ENCODE measurements around the gene TMBIM4. TPM values are rescaled to one million over a fixed set of nuclear protein-coding genes. Genes with fewer than 3 reads are reported as not detected.

The TMBIM4 gene
- total and polyA plus RNA-seq, 2 of the 4 experiments (the other 2 are of a cell fraction), result 38.7 to 59.3 TPM

DNA sequence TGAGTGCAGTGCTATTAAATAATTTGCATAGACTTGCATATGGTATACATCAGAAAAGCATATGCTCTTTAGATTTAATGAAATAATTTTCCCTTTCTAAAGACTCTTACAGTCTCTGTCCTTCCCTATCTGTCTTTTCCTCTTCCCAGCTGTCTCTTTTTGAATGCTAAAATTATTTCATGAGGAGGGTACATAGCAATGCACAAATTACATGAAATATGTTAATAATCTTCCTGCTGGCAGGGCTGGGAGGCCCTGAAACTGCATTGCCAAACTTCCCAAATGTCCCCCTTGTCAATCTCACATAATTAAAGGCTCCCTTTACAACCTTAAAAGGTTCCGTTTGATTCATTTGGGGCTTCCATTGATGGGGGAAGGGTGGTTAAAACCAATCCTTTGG, 61.4 kb downstream of the TMBIM4 start:
- intact Hi-C loops (cut with micrococcal nuclease) (loop anchor here (5.0 to 10.0 kb wide), 4 partner anchors 436 to 1304 kb away; no protein-coding TSS in a partner anchor), dilution Hi-C loops (cut with HindIII; ENCODE audit: low sequenced_read_pairs, unreplicated experiment) (no loop called here), in situ Hi-C loops (cut with MboI; ENCODE audit: low sequenced_read_pairs) (loop anchor here (10.0 kb wide), 1 partner anchor 1214 kb away; no protein-coding TSS in a partner anchor)
- Histone ChIP-seq H2BK20ac (ENCODE audit: low read depth, low read length) (no peak overlapping the region), H3K23ac (ENCODE audit: low read depth, low read length) (no peak overlapping the region), H3K56ac (ENCODE audit: extremely low read depth, insufficient read depth, low read length) (no peak overlapping the region), H3K4me1 (ENCODE audit: control insufficient read depth, insufficient read depth, low read length) (peaks cover 1% of the 10 kb centered on the region; the same call in 1 of the 2 replicates), H3K36me3 (ENCODE audit: control insufficient read depth, insufficient read depth, low read length) (no peaks in the 10 kb centered on the region), H4K5ac (ENCODE audit: low read depth, low read length) (no peak overlapping the region), H3K27me3 (ENCODE audit: control insufficient read depth, insufficient read depth, low read length) (no peaks in the 10 kb centered on the region), H3K9ac (ENCODE audit: low read depth, low read length) (no peak overlapping the region), H2AK5ac (ENCODE audit: low read depth, low read length) (no peak overlapping the region), H3K79me1 (ENCODE audit: low read depth in 1 of 2, low read length in 2 of 2) (no peaks in the 10 kb centered on the region), H3K4me3 (ENCODE audit: insufficient read depth, low read depth, low read length) (no peak overlapping the region), H3K27ac (ENCODE audit: insufficient read depth, low read length) (no peak overlapping the region), H3K9me3 (ENCODE audit: control insufficient read depth, insufficient read depth, low read length) (no peaks in the 10 kb centered on the region), H3K4ac (ENCODE audit: low read depth, low read length) (no peak overlapping the region), H2BK5ac (ENCODE audit: low read depth, low read length, poor library complexity, severe bottlenecking) (no peak overlapping the region), H2BK120ac (ENCODE audit: low read depth, low read length) (no peak overlapping the region), H3K4me2 (ENCODE audit: low read depth, low read length) (no peak overlapping the region), H4K91ac (ENCODE audit: insufficient read depth, low read depth, low read length) (no peak overlapping the region), H3K9me1 (ENCODE audit: insufficient read depth, low read length) (no peaks in the 10 kb centered on the region), H2BK15ac (ENCODE audit: low read depth, low read length) (no peak overlapping the region), H4K20me1 (ENCODE audit: insufficient read depth, low read length) (no peaks in the 10 kb centered on the region), H2AFZ (replicated peaks; ENCODE audit: low read length, poor library complexity) (no peak overlapping the region), H2AK9ac (replicated peaks; ENCODE audit: low read depth, low read length, poor library complexity) (no peak overlapping the region), H4K8ac (ENCODE audit: low read depth in 2 of 2, low read length in 2 of 2) (no peak overlapping the region), H3K14ac (replicated peaks; ENCODE audit: low read depth, low read length) (no peak overlapping the region), H3K18ac (ENCODE audit: low read depth, low read length) (no peak overlapping the region)
- TF ChIP-seq MAZ (IDR thresholded peaks at IDR 0.05; ENCODE audit: borderline replicate concordance, low read depth, low read length) (no peak), MXI1 (IDR thresholded peaks at IDR 0.05; ENCODE audit: borderline replicate concordance, low read depth, low read length) (no peak), POLR2A (IDR thresholded peaks at IDR 0.05; ENCODE audit: low read depth, low read length) (no peak), NFE2L2 (IDR thresholded peaks at IDR 0.05; ENCODE audit: low read depth, low read length) (no peak), USF2 (IDR thresholded peaks at IDR 0.05; ENCODE audit: low read depth, low read length) (no peak), ELK1 (IDR thresholded peaks at IDR 0.05; ENCODE audit: borderline replicate concordance, low read depth, low read length) (no peak), FOS (IDR thresholded peaks at IDR 0.05; ENCODE audit: low read depth, low read length) (no peak), CEBPB (IDR thresholded peaks at IDR 0.05; ENCODE audit: low read depth, low read length) (no peak), BHLHE40 (IDR thresholded peaks at IDR 0.05; ENCODE audit: low read depth, low read length) (no peak)
- ChIA-PET POLR2A (ENCODE audit: unreplicated experiment) (no interaction called here), CTCF (interaction anchor here (1.4 kb wide), 1 partner anchor 11 kb away, joined by 3 read pairs; no protein-coding TSS in a partner anchor)
- WGBS, 2 experiments (ENCODE audit: extremely low coverage in 2 of 2, insufficient read length in 1 of 2), result no CpG with 5 or more reads among the region's 1 CpG
- ATAC-seq (ENCODE audit: low read depth) (no peak), DNase-seq (no peak)
- no TSS peak for BruUV-seq (replicated peaks)

All from IMR-90 (cell line).